ENCODE results near the gene PRRG1. TPM values are rescaled to one million over a fixed set of nuclear protein-coding genes. Genes with fewer than 3 reads are reported as not detected.

The PRRG1 gene
- total and polyA plus RNA-seq, 2 of the 13 experiments (the other 11 are each of a cell fraction or from before 2014, with no cell fraction given): 5.0 to 11.0 TPM

DNA sequence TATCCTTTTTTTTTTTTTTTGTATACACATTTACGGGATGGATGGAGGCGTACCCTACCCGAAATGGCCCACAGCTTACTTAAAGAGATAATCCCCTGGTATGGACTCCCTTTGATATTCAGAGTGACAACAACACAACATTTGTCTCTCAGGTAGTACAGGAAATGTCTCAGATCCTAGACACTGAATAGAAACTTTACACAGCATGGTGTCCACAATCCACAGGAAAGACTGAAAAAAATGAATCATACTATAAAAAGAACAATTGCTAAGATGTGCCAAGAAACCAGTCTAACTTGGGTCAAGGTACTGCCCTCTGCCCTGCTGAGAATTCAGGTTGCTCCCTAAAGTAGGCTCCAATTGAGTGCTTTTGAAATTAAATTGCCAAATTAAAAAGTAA is 121.5 kb downstream of the PRRG1 start:
- WGBS (ENCODE audit: low lambda C conversion rate): 97% methylated on average over 3 of the region's 3 CpGs
- Histone ChIP-seq H3K4me1 (ENCODE audit: insufficient read depth, low read length) (peaks cover 18% of the 10 kb centered on the region), H3K4me2 (ENCODE audit: low read depth, low read length) (no peak overlapping the region)

More for the DNA sequence above, 121.5 kb downstream of the PRRG1 start:
- DNase-seq (ENCODE audit: low spot score) (no peak), FAIRE-seq (no peak), ATAC-seq (no peak)
- no peak overlapping the region for H3K27ac ChIP-seq (ENCODE audit: extremely low read length, insufficient read depth, low read length)
- no peaks in the 10 kb centered on the region for H4K20me1 ChIP-seq (ENCODE audit: insufficient read depth, low read length)
- intact Hi-C loops (cut with micrococcal nuclease; ENCODE audit: unreplicated experiment) (no loop called here), in situ Hi-C loops (cut with HindIII; ENCODE audit: extremely low pct_ligation_motif_present, low pct_unique_long_range_greater_than_20kb) (no loop called here)
- no peak overlapping the region for H3K4me3 ChIP-seq (replicated peaks in 1 of 3; ENCODE audit: insufficient read depth in 1 of 3, low read depth in 2 of 3, low read length in 3 of 3)
- H3K36me3 ChIP-seq (replicated peaks in 1 of 2; ENCODE audit: control insufficient read depth in 1 of 2, insufficient read depth in 2 of 2, low read length in 2 of 2): no peaks in the 10 kb centered on the region
- BruUV-seq (replicated peaks): no TSS peak
- no peak overlapping the region for H2AFZ ChIP-seq (ENCODE audit: low read length)
- ChIA-PET POLR2A (no interaction called here), CTCF (ENCODE audit: low intra/inter-chr PET ratio, low total read pairs) (no interaction called here)
- H3K9ac ChIP-seq (ENCODE audit: insufficient read depth, low read depth, low read length): no peak overlapping the region
- no peaks in the 10 kb centered on the region for H3K27me3 ChIP-seq (ENCODE audit: control insufficient read depth in 1 of 2, insufficient read depth in 2 of 2, low read length in 2 of 2)
- TF ChIP-seq, protein P1, sequence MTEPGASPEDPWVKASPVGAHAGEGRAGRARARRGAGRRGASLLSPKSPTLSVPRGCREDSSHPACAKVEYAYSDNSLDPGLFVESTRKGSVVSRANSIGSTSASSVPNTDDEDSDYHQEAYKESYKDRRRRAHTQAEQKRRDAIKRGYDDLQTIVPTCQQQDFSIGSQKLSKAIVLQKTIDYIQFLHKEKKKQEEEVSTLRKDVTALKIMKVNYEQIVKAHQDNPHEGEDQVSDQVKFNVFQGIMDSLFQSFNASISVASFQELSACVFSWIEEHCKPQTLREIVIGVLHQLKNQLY (CRISPR knock-in tag; IDR thresholded peaks at IDR 0.05): no peak
- TF ChIP-seq, protein P2, sequence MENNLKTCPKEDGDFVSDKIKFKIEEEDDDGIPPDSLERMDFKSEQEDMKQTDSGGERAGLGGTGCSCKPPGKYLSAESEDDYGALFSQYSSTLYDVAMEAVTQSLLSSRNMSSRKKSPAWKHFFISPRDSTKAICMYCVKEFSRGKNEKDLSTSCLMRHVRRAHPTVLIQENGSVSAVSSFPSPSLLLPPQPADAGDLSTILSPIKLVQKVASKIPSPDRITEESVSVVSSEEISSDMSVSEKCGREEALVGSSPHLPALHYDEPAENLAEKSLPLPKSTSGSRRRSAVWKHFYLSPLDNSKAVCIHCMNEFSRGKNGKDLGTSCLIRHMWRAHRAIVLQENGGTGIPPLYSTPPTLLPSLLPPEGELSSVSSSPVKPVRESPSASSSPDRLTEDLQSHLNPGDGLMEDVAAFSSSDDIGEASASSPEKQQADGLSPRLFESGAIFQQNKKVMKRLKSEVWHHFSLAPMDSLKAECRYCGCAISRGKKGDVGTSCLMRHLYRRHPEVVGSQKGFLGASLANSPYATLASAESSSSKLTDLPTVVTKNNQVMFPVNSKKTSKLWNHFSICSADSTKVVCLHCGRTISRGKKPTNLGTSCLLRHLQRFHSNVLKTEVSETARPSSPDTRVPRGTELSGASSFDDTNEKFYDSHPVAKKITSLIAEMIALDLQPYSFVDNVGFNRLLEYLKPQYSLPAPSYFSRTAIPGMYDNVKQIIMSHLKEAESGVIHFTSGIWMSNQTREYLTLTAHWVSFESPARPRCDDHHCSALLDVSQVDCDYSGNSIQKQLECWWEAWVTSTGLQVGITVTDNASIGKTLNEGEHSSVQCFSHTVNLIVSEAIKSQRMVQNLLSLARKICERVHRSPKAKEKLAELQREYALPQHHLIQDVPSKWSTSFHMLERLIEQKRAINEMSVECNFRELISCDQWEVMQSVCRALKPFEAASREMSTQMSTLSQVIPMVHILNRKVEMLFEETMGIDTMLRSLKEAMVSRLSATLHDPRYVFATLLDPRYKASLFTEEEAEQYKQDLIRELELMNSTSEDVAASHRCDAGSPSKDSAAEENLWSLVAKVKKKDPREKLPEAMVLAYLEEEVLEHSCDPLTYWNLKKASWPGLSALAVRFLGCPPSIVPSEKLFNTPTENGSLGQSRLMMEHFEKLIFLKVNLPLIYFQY (CRISPR knock-in tag; IDR thresholded peaks at IDR 0.05; ENCODE audit: borderline replicate concordance): no peak
- no peak for TF ChIP-seq SMC3 (IDR thresholded peaks at IDR 0.05; ENCODE audit: low read length)
- H3K9me3 ChIP-seq (ENCODE audit: low read length): no peaks in the 10 kb centered on the region
- no peaks in the 10 kb centered on the region for H3K79me2 ChIP-seq (ENCODE audit: insufficient read depth, low read length)

Data from HepG2 (cell line).